Measurements from ENCODE around the gene HGS. TPM values are rescaled to one million over a fixed set of nuclear protein-coding genes. Genes with fewer than 3 reads are reported as not detected.

HGS gene
- total RNA-seq, 2 experiments from 2014 or later = 99.3 to 107 TPM

- H3K4me1 Mint-ChIP-seq = peaks cover 30% of the 10 kb centered on the region
- no peaks in the 10 kb centered on the region for H3K9me3 Mint-ChIP-seq
- H3K36me3 Mint-ChIP-seq = peaks cover 53% of the 10 kb centered on the region
- peak overlapping the region; percentile 97 for H3K27ac Mint-ChIP-seq
- DNase-seq = no peak
- peak overlapping the region; percentile 97 for H3K4me3 Mint-ChIP-seq
- H3K27me3 Mint-ChIP-seq = no peaks in the 10 kb centered on the region
These were observed 17.7 kb downstream of the HGS start for GRCh38 chr17:81701288-81702071.

GRCh38 chr17:81702934-81703746 is 19.3 kb downstream of the HGS start, which contains the start of gene MRPL12:
Gene MRPL12 (plus strand): TSS chr17:81703367. CDS start chr17:81703502, 135 bp downstream.
- peaks cover 54% of the 10 kb centered on the region for H3K36me3 Mint-ChIP-seq
- peaks cover 30% of the 10 kb centered on the region for H3K4me1 Mint-ChIP-seq
- peak; percentile 92 for DNase-seq
- H3K4me3 Mint-ChIP-seq = peak within 1 kb of the TSS; percentile 97
- no peaks in the 10 kb centered on the region for H3K9me3 Mint-ChIP-seq
- H3K27me3 Mint-ChIP-seq = no peaks in the 10 kb centered on the region
- peak within 1 kb of the TSS; percentile 97 for H3K27ac Mint-ChIP-seq

- Mint-ChIP-seq H3K4me1 (peaks cover 33% of the 10 kb centered on the region), H3K9me3 (no peaks in the 10 kb centered on the region), H3K27me3 (no peaks in the 10 kb centered on the region), H3K4me3 (peak overlapping the region; percentile 97), H3K27ac (peak overlapping the region; percentile 81), H3K36me3 (peaks cover 49% of the 10 kb centered on the region)
- no peak for DNase-seq
These were observed 20.2 kb downstream of the HGS start for GRCh38 chr17:81703747-81704654.

- DNase-seq = no peak
- H3K4me3 Mint-ChIP-seq = peak overlapping the region; percentile 10
- H3K27me3 Mint-ChIP-seq = no peaks in the 10 kb centered on the region
- H3K36me3 Mint-ChIP-seq = peaks cover 50% of the 10 kb centered on the region
- H3K27ac Mint-ChIP-seq = peak overlapping the region; percentile 38
- peaks cover 41% of the 10 kb centered on the region for H3K4me1 Mint-ChIP-seq
- H3K9me3 Mint-ChIP-seq = no peaks in the 10 kb centered on the region
These were observed 21.9 kb downstream of the HGS start for GRCh38 chr17:81705518-81706231.

DNA sequence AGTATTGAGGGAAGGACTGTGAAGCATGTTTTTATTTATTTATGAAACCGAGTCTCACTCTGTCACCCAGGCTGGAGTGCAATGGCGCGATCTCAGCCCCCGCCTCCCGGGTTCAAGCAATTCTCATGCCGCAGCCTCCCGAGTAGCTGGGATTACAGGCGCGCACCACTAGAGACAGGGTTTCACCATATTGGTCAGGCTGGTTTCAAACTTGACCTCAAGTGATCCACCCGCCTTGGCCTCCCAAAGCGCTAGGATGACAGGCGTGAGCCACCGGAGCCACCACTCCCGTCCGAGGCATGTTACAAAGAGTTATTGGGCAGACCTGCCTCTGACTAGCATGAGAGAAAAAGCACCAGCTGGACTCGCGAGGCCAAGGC is 22.4 kb downstream of the HGS start:
- Mint-ChIP-seq H3K27me3 (no peaks in the 10 kb centered on the region), H3K36me3 (peaks cover 47% of the 10 kb centered on the region), H3K4me1 (peaks cover 41% of the 10 kb centered on the region), H3K9me3 (no peaks in the 10 kb centered on the region), H3K4me3 (peak overlapping the region; percentile 10), H3K27ac (peak overlapping the region; percentile 8)
- no peak for DNase-seq

- H3K4me3 Mint-ChIP-seq = no peak overlapping the region
- no peaks in the 10 kb centered on the region for H3K9me3 Mint-ChIP-seq
- no peaks in the 10 kb centered on the region for H3K27me3 Mint-ChIP-seq
- peaks cover 36% of the 10 kb centered on the region for H3K4me1 Mint-ChIP-seq
- peaks cover 41% of the 10 kb centered on the region for H3K36me3 Mint-ChIP-seq
- no peak overlapping the region for H3K27ac Mint-ChIP-seq
- no peak for DNase-seq
These were observed 23.2 kb downstream of the HGS start for GRCh38 chr17:81706757-81707624.

GRCh38 chr17:81707725-81708646 is 24.2 kb downstream of the HGS start:
- no peak for DNase-seq
- Mint-ChIP-seq H3K36me3 (peaks cover 36% of the 10 kb centered on the region), H3K4me3 (no peak overlapping the region), H3K27me3 (no peaks in the 10 kb centered on the region), H3K27ac (no peak overlapping the region), H3K9me3 (no peaks in the 10 kb centered on the region), H3K4me1 (peaks cover 36% of the 10 kb centered on the region)

DNA sequence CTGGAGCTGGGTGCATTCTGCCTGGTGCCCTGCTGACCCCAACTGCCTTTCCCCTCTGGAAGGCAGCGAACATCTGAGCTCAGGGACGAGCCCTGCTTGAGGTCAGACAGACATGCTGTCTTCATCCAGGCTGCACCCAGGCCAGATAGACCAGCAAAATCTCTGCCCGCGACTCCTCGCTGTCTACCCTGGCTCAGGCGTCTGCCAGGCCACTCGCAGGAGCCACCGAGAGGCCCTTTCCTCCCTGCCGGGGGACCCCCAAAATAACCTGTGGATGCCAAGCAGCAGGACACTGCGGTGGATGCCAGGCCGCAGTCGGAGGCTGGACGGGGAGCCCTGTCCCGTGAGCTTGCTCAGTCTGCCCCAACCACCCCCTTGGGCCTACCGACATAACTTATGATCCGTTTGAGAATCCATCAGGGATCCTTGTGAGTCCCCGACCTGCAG is 25.0 kb downstream of the HGS start:
- Mint-ChIP-seq H3K4me1 (peaks cover 40% of the 10 kb centered on the region), H3K36me3 (peaks cover 34% of the 10 kb centered on the region), H3K27me3 (no peaks in the 10 kb centered on the region), H3K27ac (no peak overlapping the region), H3K4me3 (no peak overlapping the region), H3K9me3 (no peaks in the 10 kb centered on the region)
- no peak for DNase-seq

- no peaks in the 10 kb centered on the region for H3K9me3 Mint-ChIP-seq
- H3K27me3 Mint-ChIP-seq = no peaks in the 10 kb centered on the region
- peak overlapping the region; percentile 78 for H3K4me3 Mint-ChIP-seq
- peak; percentile 40 for DNase-seq
- H3K36me3 Mint-ChIP-seq = peaks cover 20% of the 10 kb centered on the region
- H3K27ac Mint-ChIP-seq = peak overlapping the region; percentile 77
- H3K4me1 Mint-ChIP-seq = peaks cover 28% of the 10 kb centered on the region
These were observed 26.9 kb downstream of the HGS start for GRCh38 chr17:81710514-81711308.

DNA sequence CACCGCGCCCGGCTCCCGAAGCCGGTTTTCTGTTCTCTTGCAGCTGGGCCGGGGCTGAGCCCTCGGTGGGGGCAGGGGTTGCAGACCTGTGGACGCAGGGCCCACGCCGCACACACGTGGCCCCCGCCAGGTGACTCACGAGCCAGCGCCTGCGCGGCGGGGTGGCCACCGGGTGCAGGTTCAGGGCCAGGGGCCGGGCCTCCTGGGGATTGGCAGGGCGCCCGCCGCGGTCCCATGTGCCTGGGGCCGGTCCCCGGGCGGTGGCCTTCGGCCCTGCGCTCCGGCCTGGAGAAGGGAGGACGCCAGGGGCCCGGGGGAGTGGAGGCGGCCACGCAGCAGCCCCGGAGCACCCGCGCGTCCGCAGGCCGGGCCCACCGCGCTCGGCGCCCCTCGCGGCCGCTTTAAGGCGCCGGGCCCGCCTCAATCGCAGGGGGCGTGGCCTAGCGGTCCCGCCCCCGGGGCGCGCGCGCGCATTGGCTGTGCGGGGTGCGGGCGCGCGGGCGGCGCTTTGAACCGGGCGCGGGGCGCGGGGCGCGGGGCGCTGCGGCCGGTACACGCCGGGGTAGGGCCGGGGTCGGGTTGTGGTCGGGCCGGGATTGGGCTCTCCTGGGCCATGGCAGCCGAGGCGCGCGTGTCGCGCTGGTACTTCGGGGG is 28.1 kb downstream of the HGS start, which contains the start of gene SLC25A10:
SLC25A10 (plus strand) TSS at position 471 of the 654 bp plus-strand sequence; CDS start at position 614, 143 bp downstream.
- Mint-ChIP-seq H3K4me1 (peaks cover 25% of the 10 kb centered on the region), H3K9me3 (no peaks in the 10 kb centered on the region), H3K36me3 (peaks cover 11% of the 10 kb centered on the region), H3K27ac (peak within 1 kb of the TSS; percentile 85), H3K27me3 (no peaks in the 10 kb centered on the region), H3K4me3 (peak within 1 kb of the TSS; percentile 90)
- peak; percentile 91 for DNase-seq

GRCh38 chr17:81712468-81713003 is 28.7 kb downstream of the HGS start:
- no peak for DNase-seq
- no peaks in the 10 kb centered on the region for H3K27me3 Mint-ChIP-seq
- peak overlapping the region; percentile 90 for H3K4me3 Mint-ChIP-seq
- no peaks in the 10 kb centered on the region for H3K9me3 Mint-ChIP-seq
- peaks cover 8% of the 10 kb centered on the region for H3K36me3 Mint-ChIP-seq
- H3K4me1 Mint-ChIP-seq = peaks cover 25% of the 10 kb centered on the region
- H3K27ac Mint-ChIP-seq = peak overlapping the region; percentile 85

All from activated naive CD8-positive, alpha-beta T cell treated with anti-CD3 and anti-CD28 coated beads for 36 hours (primary cell).